IPS DF 4.7 (cell line): ENCODE results near the gene CFAP298.
"Not testable (repeated sequence)": the region's sequence is repeated elsewhere in the genome, so short reads cannot be mapped to it uniquely, and the experiment has no call there.

ENCODE experiments used
- DNase-seq: peaks from one replicate; pipeline ENCODE4 v3.0.0-alpha.2; 2013; ENCODE audit warnings: low spot score; ENCODE audit errors: extremely low read depth

CFAP298 gene

DNA sequence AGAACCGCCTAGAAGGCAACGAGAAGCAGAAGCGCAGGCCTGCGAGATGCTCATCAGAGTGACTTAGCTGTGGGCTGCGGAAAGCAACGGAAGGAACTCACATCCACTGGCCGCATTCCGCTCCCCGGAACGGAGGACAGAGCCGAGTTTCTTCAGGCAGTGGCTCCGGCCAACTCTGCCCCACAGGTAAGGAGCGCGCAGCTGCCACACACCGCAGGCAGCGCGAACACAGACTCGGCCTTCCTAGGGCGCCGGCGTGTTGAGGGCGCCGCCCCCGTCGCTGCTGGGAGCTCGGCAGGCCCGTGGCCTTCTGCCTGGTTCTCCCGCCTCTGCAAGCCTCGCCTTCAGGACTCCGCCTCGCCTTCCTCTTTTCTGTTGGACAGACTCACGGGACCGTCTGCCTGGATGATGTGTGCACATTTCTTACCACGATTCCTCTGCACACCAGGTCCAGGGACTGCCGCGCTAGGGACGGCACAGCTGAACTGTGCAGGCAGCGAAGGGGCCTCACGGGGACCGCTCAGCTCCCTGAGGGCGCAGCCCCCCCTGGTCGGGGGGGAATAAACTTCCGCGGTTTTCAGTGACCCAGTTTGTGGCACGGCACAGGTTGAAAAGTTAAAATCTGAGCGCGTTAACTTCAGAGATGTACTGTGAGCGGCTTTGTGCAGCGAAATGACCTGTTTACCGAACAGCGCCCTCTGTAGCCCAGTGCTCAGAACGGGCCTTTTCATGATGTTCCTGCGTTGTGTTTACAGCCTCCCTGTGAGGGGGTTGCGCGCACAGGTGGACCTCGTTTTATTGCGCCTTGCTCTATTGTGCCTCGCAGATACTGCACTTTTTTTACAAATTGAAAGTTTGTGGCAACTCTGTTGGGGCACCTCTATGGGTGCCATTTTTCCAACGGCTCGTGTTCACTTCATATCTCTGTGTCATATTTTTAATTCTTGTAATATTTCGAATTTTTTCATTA, 42.6 kb downstream of the CFAP298 start:
- DNase-seq, result peak; percentile 85

DNA sequence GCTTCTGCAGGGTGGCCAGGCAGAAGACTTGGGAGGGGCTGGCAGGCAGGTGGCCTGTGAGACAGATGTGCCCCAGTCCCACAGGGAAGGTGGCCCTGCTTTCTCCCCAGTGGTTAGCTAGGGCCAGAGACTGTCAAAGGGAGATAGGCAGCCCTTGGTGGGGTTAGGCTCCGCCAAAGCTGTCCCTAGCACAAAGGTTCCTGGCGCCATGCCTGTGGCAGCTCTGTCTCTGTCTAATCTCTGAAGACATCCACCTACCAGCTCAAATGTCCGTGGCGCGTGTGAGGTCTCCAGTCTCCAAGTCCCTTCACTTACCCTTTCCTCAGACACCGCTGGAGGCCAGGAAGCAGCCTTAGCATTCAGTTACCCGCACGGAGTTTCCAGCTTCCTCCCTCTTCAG, 44.6 kb downstream of the CFAP298 start:
- no peak for DNase-seq

DNA sequence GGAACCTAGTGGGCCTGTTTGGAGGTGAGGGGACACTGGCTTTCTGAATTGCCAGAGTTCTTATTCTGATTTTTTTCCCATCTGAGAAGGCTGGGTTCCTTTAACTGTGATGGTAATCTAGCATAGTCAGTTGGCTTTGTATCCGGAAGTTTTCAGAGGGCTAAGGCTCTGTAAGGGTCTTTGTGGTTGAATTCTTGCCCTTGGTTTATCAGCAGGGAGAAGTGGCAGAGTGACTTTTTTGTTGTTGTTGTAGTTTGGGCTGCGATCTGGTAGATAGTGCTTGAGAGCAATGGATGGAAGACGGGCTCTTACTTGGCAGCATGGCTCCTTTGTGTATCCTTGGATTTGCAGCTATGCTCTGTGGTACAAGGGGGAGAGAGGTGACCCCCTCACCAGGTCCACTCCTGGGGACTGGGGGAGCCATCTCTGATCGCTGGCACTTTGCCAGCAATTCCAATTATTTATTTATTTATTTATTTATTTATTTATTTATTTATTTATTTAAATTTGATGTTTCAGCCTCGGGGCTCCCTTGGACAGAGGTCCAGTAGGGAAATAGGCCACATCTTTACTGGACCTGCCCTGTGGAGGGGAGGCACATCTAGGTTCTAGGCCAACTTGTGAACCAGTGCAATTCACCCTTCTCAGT, 45.3 kb downstream of the CFAP298 start:
- DNase-seq, result no peak

DNA sequence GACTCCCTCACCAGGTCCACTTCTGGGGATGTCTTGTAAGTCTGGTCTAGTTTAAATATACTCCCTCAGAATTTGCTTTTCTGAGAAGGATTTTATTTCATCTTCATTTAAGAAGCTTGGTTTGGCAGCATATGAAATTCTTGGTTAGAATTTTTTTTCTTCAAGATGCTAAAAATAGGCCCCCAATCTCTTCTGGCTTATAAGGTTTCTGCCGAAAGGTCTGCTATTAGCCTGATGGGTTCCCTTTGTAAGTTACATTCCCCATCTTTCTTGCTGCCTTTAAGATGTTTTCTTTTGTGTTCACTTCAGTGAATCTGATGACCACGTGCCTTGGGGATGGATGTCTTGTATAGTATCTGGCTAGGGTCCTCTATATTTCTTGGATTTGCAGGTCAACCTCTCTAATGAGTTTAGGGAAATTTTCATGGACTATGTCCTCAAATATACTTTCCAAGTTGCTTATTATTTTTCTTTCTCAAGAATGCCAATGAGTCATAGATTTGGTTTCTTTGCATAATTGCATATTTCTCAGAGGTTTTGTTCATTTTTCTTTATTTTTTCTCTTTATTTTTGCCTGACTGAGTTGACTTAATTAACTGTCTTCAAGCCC, 46.2 kb downstream of the CFAP298 start:
- DNase-seq, result no peak

DNA sequence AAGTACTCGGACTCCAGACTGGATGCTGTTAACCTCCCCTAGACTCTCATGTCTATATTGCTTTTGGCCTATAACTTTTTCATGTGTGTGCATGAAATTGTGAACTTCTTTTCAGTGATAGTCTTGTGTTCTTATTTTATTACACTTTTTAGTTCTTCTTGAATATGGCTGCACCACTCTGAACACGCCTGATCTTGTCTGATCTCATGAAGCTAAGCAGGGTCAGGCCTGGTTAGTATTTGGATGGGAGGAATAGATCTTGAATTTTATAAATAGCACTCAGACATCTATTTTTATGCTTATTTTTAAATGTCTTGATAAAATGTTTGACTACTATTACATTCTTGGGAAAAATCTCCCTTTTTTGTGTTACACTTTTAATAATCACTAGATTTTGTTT, 49.3 kb downstream of the CFAP298 start:
- DNase-seq, result no peak

DNA sequence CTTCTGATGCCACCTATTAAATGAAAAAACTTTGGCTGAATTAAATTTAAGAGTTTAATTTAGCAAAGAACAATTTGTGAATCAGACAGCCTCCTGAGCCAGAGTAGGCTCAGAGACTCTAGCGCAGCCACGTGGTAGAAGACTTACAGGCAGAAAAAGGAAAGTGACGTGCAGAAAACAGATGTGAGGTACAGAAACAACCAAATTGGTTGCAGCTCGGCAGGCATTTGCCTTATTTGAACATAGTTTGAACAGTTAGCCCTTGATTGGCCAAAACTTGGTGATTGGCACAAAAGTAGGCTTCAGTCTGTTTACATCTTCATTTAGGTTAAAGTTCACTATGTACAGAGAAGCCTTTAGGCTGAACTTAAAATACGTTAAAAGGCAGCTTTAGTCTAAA, 49.8 kb downstream of the CFAP298 start:
- no peak for DNase-seq

DNA sequence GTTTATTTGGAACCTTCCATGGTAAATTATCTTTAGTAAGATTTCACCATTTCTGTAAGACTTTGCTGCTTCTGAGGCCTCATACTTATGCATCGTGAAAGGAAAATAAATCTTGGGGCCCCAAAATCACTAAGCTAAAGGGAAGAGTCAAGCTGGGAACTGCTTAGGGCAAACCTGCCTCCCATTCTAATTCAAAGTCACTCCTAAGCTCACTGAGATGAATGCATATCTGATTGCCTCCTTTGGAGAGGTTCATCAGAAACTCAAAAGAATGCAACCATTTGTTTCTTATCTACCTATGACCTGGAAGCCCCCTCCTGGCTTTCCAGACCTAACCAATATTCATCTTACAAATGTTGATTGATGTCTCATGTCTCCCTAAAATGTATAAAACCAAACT, 50.7 kb downstream of the CFAP298 start:
- not testable (repeated sequence) for DNase-seq

DNA sequence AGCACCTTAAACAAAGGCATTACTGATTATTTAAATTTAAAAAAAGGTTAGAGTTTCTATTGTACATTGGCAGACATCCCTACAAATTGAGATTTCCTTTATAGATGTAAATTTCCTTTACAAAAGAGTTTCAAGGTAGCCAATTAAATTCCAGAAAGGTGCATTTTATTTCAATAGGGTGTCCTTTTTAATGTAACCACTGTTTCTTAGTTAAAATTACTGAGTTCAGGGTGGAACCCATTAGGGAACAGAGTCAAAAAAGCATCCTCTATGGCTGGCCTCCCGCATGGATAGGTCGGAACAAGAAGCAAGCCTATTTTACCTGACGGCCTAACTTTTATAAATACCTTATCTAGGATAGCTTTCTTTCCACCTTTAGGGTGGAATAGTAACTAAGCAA, 51.3 kb downstream of the CFAP298 start:
- no peak for DNase-seq

DNA sequence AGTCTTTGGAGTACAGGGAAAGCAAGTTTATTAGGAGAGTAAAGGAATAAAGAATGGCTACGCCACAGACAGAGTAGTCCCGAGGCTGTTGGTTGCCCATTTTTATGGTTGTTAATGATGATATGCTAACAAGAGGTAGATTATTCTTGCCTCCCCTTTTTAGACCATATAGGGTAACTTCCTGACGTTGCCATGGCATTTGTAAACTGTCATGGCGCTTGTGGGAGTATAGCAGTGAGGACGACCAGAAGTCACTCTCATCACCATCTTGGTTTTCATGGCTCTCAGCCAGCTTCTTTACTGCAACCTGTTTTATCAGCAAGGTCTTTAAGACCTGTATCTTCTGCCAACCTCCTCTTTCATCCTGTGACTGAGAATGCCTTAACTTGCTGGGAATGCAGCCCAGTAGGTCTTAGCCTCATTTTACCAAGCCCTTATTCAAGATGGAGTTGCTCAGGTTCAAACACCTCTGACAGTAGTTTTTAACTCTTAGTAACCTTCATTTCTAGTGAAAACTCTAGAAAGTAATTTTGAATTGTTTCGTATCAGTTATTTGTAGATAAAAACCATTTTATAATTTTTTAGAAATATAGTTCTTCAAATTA, 53.1 kb downstream of the CFAP298 start:
- no peak for DNase-seq

DNA sequence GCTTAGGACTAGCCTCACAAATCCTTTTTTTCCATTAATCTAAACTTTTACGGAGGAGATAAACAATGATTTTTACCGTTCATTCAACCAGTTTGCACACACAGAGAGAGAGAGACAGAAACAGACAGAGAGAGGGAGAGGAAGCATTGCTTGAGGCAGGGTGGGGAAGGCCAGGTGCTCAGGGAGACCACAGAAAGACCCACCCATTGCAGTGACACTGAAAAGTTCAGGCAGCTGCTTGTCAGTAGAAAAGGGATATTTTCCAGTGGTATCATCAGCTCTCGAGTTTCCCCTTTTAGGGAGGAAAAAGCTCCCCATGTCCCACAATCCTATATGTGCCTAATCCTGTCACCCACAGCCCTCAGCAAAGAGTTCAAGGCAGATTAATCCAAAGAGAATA, 54.1 kb downstream of the CFAP298 start:
- no peak for DNase-seq

DNA sequence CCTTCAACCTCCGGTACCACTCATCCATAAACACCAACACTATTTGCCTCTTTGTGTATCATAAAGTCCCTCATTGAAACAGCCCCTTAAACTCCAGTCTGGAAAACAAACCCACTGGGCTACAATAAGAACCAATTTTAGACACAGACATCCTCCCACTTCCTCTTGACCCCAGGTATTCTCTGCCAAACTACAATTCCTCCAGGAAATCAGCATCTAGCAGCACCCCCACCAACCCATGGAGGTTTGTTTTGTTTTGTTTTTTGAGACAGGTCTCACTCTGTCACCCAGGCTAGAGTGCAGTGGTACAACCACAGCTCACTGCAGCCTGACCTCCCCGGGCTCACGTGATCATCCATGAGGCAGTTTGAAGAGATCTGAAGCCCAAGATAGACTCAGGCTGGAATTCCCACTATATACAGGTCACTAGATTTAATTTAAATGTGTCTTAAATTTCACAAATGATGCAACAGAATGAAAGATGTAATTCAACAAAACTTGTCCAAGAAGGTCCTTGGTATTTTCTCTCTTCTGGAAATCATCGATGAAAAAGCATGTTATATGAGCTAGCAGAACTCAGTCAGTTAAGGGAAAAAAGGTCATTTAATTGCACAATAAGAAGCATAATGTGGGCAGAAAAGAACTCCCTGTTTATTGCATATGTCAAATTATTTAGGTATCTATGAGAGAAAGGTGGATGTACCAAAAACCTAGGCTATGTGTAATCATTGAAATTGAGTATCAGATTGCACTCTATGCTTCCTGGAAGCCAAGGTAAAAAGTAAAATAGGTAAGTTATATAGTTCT, 57.1 kb downstream of the CFAP298 start:
- no peak for DNase-seq

DNA sequence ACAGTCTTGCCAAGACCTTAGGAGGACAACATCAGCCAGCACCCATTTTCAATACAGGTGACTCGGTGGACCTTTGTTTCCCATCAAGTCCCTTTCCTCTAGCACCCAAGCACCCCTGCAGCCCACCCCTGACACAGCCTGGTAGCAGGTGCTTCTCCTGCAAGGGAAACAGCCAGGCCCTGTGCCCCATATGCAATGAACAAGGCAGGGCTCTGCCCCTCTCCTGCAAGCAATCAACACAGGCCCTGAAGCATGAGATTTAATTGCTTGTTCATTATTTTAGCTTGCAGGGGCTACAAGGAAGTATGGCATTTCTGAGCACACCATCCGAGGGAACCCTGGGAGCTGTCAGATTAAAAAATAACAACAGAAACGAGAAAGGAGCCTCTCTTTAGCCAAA, 62.3 kb downstream of the CFAP298 start:
- DNase-seq, result no peak

DNA sequence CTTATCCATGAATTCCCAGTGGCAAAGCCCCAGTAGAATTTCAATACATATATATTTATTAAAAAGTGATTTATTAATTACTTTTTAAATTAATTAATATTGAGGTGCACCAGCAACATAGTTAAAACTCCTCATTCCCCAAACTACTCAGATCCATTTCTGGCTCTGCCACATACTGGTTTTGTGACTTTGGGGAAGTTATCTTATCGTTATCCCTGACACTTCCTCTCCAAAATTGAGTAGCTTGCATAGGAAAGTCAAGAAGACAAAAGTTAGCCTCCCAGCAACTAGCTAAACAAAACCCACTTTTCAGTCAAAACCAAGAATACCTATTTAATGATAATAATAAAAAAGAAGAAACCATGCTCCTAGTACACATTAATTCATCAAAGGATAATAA, 62.7 kb downstream of the CFAP298 start:
- DNase-seq, result no peak
